ENCODE data around the gene OSBPL7. TPM values are rescaled to one million over a fixed set of nuclear protein-coding genes. Genes with fewer than 3 reads are reported as not detected.

OSBPL7 gene
- total RNA-seq, 1 donor from 2014 or later, result 11.0 TPM

DNA sequence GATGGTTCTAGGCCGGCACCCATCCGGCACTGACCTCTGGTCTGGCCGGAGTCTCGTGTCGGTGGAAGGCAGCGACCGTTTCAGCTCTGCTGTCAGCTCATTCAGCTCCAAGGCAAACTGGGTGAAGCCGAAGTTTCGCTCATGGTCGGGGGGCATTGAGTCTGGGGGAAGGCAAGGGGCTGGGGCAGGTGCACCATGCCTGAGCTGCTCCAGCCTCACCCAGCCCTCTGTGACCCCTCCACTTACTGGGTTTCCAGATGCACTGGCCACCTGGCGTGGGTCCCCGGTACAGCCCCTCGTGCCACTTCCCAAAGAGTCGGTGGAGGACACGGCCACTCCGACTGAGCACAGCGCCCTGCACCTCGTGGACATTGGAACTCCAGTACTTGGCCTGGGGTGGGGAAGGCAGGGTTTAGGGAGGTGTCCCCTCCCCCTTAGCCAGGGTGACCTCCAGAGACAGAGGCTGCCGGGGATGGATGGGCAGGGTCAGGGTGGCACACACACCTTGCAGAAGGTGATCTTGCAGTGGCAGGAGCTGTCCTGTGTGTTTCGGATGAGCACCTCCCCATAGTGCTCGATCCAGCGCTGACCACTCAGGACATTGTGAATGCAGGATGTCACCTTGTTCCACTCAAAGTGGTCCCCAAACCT is 12.6 kb downstream of the OSBPL7 start:
- Histone ChIP-seq H3K27me3 (ENCODE audit: control insufficient read depth, insufficient read depth, low read length) (no peaks in the 10 kb centered on the region), H3K36me3 (ENCODE audit: control insufficient read depth, insufficient read depth, low read length) (peaks cover 1% of the 10 kb centered on the region), H3K4me3 (ENCODE audit: low read depth, low read length) (no peak overlapping the region)
- TF ChIP-seq, protein P1, sequence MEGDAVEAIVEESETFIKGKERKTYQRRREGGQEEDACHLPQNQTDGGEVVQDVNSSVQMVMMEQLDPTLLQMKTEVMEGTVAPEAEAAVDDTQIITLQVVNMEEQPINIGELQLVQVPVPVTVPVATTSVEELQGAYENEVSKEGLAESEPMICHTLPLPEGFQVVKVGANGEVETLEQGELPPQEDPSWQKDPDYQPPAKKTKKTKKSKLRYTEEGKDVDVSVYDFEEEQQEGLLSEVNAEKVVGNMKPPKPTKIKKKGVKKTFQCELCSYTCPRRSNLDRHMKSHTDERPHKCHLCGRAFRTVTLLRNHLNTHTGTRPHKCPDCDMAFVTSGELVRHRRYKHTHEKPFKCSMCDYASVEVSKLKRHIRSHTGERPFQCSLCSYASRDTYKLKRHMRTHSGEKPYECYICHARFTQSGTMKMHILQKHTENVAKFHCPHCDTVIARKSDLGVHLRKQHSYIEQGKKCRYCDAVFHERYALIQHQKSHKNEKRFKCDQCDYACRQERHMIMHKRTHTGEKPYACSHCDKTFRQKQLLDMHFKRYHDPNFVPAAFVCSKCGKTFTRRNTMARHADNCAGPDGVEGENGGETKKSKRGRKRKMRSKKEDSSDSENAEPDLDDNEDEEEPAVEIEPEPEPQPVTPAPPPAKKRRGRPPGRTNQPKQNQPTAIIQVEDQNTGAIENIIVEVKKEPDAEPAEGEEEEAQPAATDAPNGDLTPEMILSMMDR (IDR thresholded peaks at IDR 0.05; ENCODE audit: insufficient read depth, low read length, poor library complexity, severe bottlenecking), result no peak
- no peak for DNase-seq (ENCODE audit: low read depth)

DNA sequence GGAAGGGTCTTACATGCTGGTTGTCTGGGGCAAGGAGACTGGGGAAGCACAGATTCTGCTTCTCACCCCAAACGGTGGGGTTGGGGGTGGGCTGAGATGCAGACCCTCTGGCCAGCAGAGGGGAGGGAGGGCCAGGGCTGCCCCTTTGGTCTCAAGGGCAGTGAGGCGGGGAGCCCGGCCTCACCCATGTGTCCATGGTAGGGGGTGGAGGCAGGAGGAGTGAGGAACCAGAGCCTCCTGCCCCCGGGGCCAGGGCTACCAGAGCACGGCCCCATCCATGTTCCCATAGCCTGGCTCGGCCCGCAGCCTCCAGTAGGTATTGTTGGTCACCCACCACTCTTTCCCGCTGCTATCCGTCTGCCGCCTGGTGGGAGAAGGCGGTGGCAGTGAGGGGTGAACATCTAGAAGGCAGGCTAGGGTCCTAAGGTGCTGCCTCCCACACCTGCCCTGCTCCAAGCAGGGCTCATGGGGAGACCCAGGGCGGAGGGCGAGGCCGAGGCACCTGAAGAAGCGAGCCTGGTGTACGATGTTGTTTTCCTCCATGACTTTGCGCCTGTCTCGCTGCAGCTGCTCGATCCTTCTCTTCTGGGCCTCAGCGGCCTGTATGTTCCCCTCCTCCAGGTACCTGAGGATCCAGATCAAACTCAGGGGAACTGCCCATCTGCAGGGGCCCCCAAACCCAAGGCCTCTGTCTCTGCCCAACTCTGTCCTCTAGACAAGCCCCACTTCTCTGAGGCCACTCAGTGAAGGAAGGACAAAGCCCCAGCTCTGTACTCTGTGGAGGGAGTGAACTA is 13.4 kb downstream of the OSBPL7 start:
- DNase-seq (ENCODE audit: low read depth), result no peak
- H3K27me3 ChIP-seq (ENCODE audit: control insufficient read depth, insufficient read depth, low read length), result peaks cover 2% of the 10 kb centered on the region
- peaks cover 1% of the 10 kb centered on the region for H3K36me3 ChIP-seq (ENCODE audit: control insufficient read depth, insufficient read depth, low read length)
- TF ChIP-seq, protein P1 (IDR thresholded peaks at IDR 0.05; ENCODE audit: insufficient read depth, low read length, poor library complexity, severe bottlenecking), result no peak
- no peak overlapping the region for H3K4me3 ChIP-seq (ENCODE audit: low read depth, low read length)

DNA sequence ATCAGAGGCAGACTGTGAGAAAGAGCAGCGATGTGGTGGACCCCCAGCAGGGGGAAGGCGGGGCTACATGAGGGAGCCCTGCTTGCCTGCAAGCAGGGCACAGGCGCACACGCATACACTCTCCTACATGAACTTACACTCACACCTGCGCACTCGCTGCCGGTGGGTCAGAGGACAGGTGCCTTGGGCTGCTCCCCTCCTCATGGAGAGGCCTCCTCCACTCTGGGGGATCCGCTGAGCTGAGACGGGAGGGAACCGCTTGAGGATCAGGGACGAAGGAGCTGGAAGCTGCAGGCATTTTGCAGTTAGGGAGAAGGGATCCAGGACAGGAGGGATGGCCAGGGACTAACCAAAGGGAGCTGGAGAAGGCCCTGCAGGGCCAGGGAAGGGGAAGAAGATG is 14.2 kb downstream of the OSBPL7 start:
- TF ChIP-seq, protein P1 (IDR thresholded peaks at IDR 0.05; ENCODE audit: insufficient read depth, low read length, poor library complexity, severe bottlenecking), result no peak

DNA sequence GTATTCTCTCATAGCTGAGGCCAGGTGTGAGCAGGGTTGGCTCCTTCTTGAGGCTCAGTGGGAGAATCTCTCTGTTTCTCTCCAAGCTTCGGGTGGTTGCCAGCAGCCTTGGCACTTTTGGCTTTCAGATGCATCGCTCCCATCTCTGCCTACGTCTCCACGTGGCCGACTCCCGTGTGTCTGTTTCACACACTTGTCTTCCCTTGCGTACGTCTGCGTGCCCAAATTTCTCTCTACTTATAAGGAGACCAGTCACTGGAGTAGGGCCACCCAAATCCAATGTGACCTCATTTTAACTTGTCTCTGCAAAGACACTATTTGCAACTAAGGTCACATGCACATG is 14.7 kb downstream of the OSBPL7 start:
- Histone ChIP-seq H3K36me3 (ENCODE audit: control insufficient read depth, insufficient read depth, low read length) (peaks cover 1% of the 10 kb centered on the region), H3K4me3 (ENCODE audit: low read depth, low read length) (no peak overlapping the region), H3K27me3 (ENCODE audit: control insufficient read depth, insufficient read depth, low read length) (peaks cover 2% of the 10 kb centered on the region)
- DNase-seq (ENCODE audit: low read depth), result no peak
- TF ChIP-seq, protein P1 (IDR thresholded peaks at IDR 0.05; ENCODE audit: insufficient read depth, low read length, poor library complexity, severe bottlenecking), result no peak

More for the DNA sequence above, 14.2 kb downstream of the OSBPL7 start:
- Histone ChIP-seq H3K36me3 (ENCODE audit: control insufficient read depth, insufficient read depth, low read length) (peaks cover 1% of the 10 kb centered on the region), H3K27me3 (ENCODE audit: control insufficient read depth, insufficient read depth, low read length) (peaks cover 2% of the 10 kb centered on the region), H3K4me3 (ENCODE audit: low read depth, low read length) (no peak overlapping the region)
- DNase-seq (ENCODE audit: low read depth), result no peak

DNA sequence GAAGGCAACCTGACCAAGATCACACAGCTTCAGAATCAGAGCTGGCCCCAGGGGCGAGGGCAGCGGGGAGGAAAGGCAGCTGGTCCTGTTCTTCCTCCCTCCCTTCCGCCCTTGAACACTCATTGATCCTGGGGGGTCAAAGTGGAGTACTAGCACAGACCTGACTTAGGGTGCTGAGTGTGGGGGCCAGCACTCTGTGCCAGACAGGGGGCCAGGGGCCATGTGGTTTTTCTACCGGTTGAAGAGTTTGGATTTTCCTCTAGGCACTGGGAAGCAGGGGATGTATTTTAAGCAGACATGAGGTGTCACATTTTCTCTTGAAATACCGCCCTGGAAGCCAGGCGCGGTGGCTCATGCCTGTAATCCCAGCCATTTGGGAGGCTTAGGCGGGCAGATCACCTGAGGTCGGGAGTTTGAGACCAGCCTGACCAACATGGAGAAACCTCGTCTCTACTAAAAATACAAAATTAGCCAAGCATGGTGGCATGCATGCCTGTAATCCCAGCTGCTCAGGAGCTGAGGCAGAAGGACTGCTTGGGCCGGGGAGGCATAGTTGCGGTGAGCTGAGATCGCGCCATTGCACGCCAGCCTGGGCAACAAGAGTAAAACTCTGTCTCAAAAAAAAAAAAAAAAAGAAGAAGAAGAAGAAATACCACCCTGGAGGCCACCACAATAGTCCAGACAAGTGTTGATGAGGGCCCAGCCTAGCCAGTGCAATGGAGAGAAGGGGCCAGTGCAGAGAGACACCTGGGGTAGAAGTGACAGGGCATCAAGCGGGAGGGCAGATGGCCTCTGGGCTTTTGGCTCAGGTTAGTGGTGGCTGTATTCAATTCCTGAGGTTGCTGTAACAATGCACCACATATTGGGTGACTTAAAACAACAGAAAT is 15.3 kb downstream of the OSBPL7 start:
- peaks cover 3% of the 10 kb centered on the region for H3K27me3 ChIP-seq (ENCODE audit: control insufficient read depth, insufficient read depth, low read length)
- H3K36me3 ChIP-seq (ENCODE audit: control insufficient read depth, insufficient read depth, low read length), result peaks cover 1% of the 10 kb centered on the region
- TF ChIP-seq, protein P1 (IDR thresholded peaks at IDR 0.05; ENCODE audit: insufficient read depth, low read length, poor library complexity, severe bottlenecking), result no peak
- DNase-seq (ENCODE audit: low read depth), result no peak
- H3K4me3 ChIP-seq (ENCODE audit: low read depth, low read length), result no peak overlapping the region
